Cerebellar nuclear complex (tissue), 1 donor: ENCODE data around the gene TNFRSF18.
"Not testable (repeated sequence)": the region's sequence is repeated elsewhere in the genome, so short reads cannot be mapped to it uniquely, and the experiment has no call there.

ENCODE experiments used
- DNase-seq, 2 experiments: peaks; one replicate each; lab custom pipeline; 2025; lab: John Stamatoyannopoulos, UW

The TNFRSF18 gene

DNA sequence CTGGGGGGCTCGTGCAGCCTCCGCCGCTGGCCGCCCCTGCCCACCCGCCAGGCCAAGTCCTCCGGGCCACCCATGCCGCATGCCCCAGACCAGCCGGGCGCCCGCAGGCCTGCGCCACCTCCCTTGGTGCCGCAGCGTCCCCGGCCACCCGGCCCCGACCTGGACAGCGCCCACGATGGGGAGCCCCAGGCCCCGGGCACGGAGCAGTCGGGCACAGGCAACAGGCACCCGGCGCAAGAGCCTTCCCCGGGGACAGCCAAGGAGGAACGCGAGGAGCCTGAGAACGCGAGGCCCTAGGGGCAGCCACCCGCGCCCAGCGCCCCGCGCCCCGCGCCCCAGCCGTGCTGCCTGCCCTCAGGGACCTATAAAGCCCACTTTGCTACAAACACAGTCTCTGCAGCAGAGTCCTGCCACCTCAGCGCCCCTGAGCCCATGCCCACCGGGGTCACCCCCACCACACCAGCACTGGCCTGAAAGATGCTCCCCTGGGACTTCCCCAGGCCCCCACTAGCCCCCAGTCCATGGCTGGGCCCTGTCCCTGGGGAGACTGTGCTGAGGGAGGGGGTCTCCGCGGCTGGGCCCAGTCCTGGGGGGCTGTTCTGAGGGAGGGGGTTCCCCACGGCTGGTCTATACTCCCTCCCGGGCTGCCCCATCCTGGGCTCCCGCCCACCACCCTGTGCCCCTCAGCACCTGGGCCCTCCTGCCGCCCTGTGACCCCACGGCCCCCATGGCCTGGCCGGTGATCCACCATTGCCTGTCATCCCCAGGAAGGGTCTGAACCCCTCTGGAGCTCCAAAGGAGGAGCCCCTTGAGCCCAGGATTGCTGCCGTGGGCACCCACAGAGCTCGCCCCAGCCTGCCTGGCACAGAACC, 8.6 kb downstream of the TNFRSF18 start:
- no peak for DNase-seq

DNA sequence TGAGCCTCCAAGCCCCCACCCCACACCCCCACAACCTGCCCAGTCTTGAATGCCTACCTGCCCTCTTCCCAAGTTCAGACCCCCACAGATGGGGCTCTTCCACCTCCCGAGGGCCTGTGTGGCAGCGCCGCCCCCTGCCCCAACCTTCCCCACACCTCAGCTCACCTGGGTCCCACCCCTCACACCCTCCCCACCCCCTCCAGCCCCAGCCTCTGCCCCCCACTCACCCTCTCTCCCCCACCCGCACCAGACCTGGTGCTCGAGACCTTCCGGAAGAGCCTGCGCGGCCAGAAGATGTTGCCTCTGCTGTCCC, 9.2 kb downstream of the TNFRSF18 start:
- no peak for DNase-seq

DNA sequence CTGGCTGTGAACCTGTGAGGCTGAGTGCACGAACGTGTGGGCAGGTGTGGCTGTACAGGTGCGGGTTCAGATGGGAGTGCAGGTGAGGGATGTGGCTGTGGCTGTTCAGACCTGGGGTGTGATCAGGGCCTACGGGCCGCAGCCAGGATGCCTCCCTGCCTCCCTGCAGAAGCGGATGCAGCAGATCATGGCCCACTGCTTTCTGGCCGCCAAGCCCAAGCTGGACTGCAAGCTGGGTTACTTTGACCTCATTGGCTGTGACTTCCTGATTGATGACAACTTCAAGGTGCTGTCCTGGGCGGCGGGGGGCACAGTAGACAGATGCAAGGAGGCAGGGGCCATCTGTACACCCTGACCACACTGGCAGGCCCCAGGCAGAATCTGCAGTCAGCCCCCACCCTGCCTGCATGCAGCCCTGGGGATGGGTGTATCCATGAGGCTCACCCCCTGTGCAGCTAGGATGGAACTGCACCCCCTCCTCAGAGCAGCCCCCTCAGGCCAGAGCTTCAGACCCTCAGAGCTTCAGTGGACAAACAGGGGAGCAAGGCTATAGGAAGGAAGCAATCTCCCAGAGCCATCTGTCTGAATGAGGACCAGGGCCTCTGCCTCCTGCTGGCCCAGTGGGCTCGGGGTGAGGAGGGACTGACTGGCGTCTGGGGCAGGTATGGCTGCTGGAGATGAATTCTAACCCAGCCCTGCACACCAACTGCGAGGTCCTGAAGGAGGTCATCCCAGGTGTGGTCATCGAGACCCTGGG, 9.8 kb downstream of the TNFRSF18 start:
- DNase-seq, result no peak

DNA sequence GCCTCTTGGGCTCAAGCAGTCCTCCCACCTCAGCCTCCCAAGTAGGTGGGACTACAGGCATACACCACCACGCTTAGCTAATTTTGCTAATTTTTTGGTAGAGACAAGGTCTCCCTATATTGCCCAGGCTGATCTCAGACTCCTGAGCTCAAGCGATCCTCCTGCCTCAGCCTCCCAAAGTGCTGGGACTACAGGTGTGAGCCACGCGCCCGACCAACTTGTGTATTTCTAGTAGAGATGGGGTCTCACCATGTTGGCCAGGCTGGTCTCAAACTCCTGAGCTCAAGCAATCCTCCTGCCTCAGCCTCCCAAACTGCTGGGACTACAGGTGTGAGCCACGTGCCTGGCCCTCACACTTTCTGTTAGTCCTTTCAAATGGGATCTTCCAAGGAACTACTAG, 10.7 kb downstream of the TNFRSF18 start:
- DNase-seq, result not testable (repeated sequence)

DNA sequence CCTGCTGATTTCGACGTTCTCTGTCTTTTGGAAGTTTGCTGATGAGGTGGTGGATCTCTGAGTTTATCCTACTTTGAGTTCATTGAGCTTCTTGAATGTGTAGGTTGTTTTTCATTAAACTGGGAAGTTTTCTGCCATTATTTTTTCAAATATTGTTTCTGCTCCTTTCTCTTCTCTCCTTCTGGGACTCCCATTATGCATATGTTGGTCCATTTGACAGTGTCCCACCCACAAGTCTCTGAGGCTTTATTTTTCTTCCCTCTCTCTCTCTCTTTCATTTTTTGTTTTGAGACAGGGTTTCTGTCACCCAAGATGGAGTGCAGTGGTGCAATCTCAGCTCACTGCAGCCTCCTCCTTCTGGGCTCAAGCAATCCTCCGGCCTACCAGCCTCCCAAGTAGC, 11.7 kb downstream of the TNFRSF18 start:
- no peak for DNase-seq

DNA sequence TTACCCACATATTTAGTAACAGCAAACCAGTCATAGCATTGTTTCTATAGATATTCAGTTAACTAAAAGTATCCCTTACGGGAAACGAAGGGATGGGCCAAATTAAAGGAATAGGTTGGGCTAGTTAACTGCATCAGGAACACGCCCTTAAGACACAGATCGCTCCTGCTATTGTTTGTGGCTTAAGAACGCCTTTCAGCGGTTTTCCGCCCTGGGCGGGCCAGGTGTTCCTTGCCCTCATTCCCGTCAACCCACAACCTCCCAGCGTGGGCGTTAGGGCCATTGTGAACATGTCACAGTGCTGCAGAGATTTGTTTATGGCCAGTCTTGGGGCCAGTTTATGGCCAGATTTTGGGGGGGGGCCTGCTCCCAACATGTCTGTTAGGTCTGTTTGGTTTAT, 14.7 kb downstream of the TNFRSF18 start:
- DNase-seq, result no peak

DNA sequence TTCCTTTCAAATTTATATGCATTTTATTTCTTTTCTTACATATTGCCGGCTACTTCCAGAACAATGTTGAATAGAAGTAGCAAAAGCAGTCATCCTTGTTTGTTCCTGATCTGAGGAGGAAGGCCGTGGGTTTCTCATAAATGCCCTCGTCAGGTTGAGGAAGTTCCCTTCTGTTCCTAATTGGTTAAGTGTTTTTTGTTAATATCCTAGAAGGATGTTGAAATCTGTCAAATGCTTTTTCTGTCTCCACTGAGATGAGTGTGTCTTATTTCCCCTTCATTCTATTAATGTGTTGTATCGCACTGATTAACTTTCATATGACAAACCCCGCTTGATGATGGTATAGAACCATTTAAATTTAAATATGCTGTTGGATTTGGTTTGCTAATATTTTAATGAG, 17.3 kb downstream of the TNFRSF18 start:
- no peak for DNase-seq

DNA sequence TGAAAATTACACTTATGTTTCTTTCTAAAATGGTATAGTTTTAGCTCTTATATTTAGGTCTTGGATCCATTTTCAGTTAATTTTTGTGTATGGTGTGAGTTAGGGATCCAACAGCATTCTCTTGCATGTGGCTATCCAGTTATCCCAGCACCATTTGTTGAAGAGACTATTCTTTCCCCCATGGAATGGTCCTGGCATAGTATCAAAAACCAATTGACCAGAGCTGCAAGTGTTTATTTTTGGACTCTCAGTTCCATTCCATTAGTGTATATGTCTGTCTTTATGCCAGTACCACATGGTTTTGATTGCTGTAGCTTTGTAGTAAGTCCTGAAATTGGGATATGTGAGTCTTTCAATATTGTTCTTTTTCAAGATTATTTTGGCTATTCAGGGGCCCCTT, 18.5 kb downstream of the TNFRSF18 start:
- DNase-seq, result no peak

DNA sequence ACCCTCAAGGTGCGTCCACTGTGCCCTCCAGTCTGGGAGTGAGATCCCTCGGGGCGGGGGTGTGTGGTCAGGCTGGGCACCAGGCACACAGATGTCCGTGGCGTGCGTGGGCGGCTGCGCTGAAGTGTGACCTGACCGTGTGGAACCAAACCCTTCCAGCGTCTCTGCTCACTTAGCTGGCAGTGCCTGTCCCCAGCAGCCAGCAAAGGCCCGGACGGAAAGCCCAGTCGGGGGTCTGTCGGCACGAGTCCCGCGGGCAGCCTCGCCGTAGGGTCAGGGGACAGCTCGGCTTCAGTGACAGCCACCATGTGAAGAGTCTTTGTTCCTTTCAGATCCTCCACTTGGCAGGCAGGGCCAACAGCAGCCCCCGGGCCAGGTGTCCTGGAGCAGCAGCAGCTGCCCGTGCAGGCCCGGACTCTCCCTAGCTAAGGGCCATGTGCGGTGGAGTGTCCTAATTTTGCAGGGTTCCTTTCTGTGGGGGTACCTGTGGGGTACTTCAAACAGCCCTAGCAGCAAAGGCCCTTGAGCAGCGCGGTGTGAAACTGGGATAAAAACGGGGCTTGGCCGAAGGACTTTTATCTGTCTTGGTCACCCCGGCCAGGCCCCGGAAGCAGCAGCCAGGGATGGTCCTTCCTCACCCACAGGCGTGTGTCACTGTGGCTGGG, 21.2 kb downstream of the TNFRSF18 start:
- no peak for DNase-seq

DNA sequence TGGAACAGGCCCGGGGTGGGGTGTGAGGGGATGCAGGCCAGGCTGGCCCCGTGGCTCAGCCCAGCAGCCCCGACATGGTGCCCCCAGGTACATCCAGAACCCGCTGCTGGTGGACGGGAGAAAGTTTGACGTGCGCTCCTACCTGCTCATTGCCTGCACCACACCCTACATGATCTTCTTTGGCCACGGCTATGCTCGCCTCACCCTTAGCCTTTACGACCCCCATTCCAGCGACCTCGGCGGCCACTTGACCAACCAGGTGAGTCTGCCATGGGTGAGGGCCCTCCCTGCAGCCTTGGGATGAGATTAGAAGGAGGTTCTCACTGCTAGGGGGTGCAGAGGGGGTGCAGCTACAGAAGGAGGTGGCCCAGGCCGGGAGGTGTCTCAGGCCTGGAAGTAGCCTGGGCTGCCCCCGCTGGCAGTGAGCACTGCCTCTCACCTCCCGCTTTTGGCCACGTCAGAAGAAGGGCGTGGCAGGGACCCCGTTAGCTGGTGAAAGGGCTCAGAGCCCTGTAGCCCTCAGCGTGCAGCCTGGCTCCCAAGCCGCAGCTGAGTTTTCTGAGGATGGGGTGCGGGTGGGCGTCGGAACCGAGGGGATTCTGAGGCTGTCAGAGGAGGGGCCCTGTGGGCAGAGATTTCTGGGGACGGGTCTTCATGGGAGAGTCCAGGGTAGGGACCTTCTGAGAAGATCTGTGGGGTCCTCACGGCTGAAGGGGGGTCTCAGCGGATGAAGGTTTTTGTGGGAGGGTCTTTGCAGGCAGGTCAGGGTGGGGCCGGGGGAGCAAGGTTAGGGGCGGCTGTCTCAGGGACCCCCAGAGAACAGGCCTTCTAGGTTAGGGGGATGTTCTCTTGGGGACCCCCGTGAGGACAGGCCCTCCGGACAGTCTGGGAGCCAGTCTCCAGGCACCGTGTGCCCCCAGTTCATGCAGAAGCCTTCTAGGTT, 22.3 kb downstream of the TNFRSF18 start:
- DNase-seq, result no peak

DNA sequence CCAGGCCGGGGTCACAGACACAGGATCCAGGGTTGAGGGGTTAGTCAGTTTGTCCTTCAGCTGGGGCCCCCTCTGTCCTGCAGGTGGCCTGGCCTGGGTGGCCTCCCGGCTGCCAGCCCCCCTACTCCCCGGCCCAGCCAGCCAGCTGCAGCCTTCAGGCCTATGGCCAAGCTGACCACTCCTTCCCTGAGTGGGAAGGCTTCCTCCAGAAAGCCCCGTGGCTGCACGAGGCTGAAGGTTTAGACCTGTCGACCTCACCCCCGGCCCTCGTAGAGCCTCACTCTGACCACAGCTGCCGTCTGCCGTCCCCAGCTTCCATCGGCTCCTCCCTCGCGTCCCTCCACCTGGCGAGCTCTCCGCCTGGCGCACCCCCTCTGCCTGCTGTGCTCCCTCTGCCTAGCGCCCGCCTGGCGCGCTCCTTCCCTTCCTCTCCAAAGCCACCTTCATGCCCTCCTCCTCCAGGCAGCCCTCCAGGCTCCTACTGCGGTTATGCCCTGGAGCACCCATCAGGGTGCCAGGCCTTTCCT, 23.1 kb downstream of the TNFRSF18 start:
- no peak for DNase-seq

DNA sequence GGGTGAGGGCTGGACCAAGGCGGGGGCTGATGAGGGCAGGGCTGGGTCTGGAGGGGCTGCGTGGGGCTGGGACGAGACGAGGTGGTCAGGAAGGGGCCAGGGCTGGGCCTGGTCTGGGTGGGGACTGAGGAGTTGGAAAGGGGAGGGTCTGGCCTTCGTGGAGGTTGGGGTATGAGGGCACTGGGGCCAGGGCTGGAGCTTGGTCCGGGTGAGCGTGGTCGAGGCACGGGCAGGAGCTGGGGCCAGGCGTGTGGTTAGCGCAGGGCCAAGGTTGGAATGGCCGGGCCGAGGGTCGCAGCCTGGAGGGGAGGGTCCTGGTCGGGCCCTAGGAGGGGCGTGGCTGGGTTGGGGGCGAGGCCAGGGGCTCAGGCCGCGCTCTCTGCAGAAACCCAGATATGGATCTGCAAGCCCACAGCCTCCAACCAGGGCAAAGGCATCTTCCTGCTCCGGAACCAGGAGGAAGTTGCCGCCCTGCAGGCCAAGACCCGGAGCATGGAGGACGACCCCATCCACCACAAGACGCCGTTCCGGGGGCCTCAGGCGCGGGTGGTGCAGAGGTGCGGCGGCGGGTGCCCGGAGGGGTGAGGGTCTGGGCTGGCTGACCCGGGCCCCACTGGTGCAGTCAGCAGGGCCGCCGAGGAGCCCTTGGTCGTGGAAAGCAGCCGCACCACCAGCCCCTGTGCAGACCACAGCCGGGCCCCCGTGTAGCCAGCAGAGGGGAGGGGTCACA, 23.7 kb downstream of the TNFRSF18 start:
- no peak for DNase-seq

DNA sequence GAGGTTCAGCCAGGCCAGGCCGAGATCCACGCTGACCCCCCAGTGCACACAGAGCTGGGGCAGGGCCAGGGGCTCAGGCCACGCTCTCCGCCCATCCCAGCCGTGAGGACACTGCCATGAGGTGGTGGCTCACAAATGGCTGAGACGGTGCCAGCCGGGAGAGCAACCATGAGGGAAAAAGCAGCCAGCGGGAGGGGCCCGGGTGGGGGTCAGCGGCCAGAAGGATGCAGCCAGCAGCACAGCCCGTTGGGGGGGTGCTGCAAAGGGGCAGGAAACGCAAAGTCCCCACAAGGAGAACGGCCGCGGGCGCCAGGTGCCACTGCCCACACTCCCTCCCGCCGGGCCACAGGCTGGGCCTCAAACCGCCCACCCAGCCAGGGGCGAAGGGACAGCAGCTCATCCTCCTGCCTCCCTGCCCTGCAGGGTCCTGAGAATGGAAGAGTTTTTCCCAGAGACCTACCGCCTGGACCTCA, 24.4 kb downstream of the TNFRSF18 start:
- DNase-seq, result no peak

DNA sequence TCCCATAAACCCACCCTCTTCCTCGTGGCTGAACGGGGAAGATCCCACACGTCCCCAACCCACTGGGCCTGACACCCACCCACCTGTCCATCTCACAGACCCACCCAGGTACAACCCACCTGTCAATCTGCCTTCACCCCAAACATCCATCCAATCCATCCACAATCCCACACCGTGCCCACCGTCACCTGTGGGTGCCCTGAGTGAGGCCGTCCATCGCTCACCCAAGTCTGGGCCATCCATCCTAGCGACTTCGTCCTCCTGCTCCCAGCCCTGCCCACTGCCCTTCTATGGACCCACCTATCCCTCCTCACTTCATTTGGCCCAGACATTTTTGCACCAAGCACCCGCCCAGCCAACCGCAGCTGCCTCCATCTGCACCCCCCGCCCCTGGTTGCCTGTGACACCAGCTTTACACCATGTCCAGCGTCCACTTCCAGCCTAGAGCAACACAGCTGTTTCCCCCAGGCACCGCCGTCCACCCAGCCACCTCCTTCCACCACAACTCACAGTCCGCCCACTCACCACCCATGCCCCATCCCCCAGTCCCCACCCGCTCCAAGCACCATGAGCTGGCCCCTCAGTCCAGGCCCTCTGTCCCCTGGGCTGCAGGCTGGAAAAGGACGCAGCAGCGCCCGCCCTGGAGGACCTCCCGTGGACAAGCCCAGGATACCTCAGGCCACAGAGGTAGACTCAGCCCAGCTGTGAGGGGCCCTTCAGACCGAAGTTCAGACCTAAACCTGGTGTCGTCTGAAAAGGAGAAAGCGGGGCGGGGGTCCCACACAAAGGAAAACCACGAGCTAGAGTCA, 25.1 kb downstream of the TNFRSF18 start:
- DNase-seq, result no peak

DNA sequence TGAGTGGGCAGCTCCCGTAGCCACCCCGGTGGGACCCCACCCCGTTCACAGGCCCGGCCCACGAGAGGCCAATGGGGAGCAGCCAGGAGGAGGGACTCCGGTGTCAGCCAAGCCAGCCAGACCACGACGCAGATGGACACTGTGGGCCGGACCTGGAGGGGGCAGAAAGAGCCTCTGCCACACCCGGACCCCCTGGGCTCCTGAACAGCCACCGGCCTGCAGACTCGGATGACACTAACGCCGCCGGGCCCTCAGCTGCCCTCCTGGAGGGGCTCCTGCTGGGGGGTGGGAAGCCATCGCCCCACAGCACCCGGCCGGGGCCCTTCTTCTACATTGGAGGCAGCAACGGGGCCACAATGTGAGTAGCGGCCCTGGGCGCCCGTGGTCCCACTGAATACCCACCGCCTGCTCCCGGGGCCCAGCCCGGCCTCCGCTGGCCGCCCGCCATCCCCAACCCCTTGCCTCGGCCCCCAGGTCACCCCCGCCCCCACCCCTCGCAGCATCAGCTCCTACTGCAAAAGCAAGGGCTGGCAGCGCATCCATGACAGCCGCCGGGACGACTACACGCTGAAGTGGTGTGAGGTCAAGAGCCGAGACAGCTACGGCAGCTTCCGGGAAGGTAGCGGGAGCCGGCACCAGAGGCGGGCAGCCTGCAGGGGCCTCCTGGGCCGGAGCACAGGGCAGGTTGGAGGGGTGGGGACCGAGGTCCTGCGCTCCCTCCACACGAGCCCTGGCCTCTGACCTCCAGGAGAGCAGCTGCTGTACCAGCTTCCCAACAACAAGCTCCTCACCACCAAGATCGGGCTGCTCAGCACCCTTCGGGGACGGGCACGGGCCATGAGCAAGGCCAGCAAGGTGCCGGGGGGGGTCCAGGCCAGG, 26.2 kb downstream of the TNFRSF18 start:
- DNase-seq, result no peak

DNA sequence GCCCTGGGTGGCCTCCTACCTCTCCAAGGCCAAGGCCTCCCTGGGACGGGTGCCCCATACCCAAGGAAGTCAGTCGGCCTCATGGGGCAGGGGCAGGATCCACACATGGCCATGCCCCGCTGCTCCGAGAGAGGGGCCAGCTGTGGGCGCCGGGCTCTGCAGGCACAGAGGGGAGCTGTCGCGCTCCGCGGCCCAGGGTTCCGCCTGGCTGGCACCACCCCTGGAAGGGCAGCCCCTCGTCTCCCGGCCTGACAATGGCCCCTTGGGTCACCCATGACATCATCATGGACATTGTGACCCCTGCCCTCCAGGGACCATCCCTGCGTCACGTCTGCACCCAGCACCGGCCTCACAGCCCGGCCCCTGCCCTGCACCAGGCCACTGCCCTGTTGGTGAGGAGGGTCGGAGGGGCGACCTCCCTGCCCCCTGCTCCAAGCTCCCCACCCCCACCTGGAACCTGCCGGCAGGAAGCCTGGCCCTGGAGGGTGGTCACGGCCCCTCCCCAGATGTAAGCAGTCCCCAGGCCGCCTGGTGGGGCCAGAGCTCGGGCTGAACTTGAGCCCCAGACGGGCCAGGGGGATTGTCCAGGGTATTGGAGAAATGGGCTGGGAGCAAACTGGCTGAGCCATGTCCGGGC, 26.9 kb downstream of the TNFRSF18 start:
- DNase-seq, result no peak

DNA sequence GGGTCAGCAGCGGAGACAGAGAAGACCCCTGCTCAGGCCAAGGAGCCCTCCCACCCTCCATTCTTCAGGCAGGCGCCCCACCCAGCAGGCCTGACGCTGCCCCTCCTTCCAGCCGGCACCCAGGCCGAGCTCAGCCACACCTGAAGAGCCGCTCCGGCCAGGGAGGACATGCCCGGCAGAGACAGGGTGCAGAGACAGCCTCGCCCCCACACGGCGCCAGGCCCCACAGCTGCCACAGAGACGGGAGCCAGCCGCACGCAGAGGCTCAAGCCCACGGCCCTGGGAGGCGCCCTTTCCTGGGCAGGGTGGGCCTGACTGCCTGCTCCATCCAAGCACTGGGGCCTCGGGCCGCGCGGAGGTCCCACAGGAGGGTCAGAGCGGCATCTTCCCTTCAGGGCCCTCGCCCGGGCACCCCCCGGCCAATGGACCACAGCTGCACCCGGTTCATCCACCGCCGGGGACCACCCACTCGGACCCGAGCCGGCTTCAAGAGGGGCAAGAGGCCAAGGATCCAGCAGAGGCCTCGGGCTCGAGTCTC, 27.5 kb downstream of the TNFRSF18 start:
- no peak for DNase-seq
